ENCODE measurements around the gene APOC1.
"Not testable (repeated sequence)": the region's sequence is repeated elsewhere in the genome, so short reads cannot be mapped to it uniquely, and the experiment has no call there.

The APOC1 gene

GRCh38 chr19:44883922-44884321 is 30.5 kb upstream of the APOC1 start:
- no peak for TF ChIP-seq CTCF (conservative IDR thresholded peaks at IDR 0.05; ENCODE audit: low read depth, low read length)
- DNase-seq (ENCODE audit: low read depth): no peak

GRCh38 chr19:44884566-44884965 is 29.8 kb upstream of the APOC1 start:
- DNase-seq (ENCODE audit: low read depth): no peak
- TF ChIP-seq CTCF (conservative IDR thresholded peaks at IDR 0.05; ENCODE audit: low read depth, low read length): no peak

More at GRCh38 chr19:44883922-44884321, 30.5 kb upstream of the APOC1 start:
- H3K4me3 ChIP-seq (ENCODE audit: low read length): no peak overlapping the region

GRCh38 chr19:44886141-44886540 is 28.3 kb upstream of the APOC1 start:
- TF ChIP-seq CTCF (conservative IDR thresholded peaks at IDR 0.05; ENCODE audit: low read depth, low read length): no peak
- DNase-seq (ENCODE audit: low read depth): no peak
- no peak overlapping the region for H3K4me3 ChIP-seq (ENCODE audit: low read length)

More at GRCh38 chr19:44884566-44884965, 29.8 kb upstream of the APOC1 start:
- no peak overlapping the region for H3K4me3 ChIP-seq (ENCODE audit: low read length)

- H3K4me3 ChIP-seq (ENCODE audit: low read length): no peak overlapping the region
- no peak for DNase-seq (ENCODE audit: low read depth)
- TF ChIP-seq CTCF (conservative IDR thresholded peaks at IDR 0.05; ENCODE audit: low read depth, low read length): no peak
These were observed 26.8 kb upstream of the APOC1 start for GRCh38 chr19:44887648-44888047.

GRCh38 chr19:44888335-44888734 is 26.1 kb upstream of the APOC1 start:
- not testable (repeated sequence) for H3K4me3 ChIP-seq (ENCODE audit: low read length); DNase-seq (ENCODE audit: low read depth)

- H3K4me3 ChIP-seq (ENCODE audit: low read length): peak overlapping the region; percentile 48
- no peak for TF ChIP-seq CTCF (conservative IDR thresholded peaks at IDR 0.05; ENCODE audit: low read depth, low read length)
- no peak for DNase-seq (ENCODE audit: low read depth)
These were observed 24.5 kb upstream of the APOC1 start for GRCh38 chr19:44889830-44890365.

- H3K4me3 ChIP-seq (ENCODE audit: low read length): peak overlapping the region; percentile 48
- DNase-seq (ENCODE audit: low read depth): peak; percentile 99
- TF ChIP-seq CTCF (conservative IDR thresholded peaks at IDR 0.05; ENCODE audit: low read depth, low read length): no peak
These were observed 23.9 kb upstream of the APOC1 start for GRCh38 chr19:44890366-44891015.

Data from retinal pigment epithelial cell (primary cell).